CD4-positive, alpha-beta memory T cell (primary cell): ENCODE data around the gene TRIM72. TPM values are rescaled to one million over a fixed set of nuclear protein-coding genes. Genes with fewer than 3 reads are reported as not detected.
A peak's percentile ranks its signal among the peaks of the same experiment; 100 is the strongest.

Source experiments
- CTCF ChIA-PET: fragments of 350-600 bp; sonication (Branson Sonifier 250); formaldehyde crosslinking; loops from one replicate; lab custom pipeline; 2021; ENCODE audit warnings: inconsistent platforms; ENCODE audit not compliant: partially characterized antibody; lab: Charles Lee
- POLR2A ChIA-PET: fragments of 350-600 bp; sonication (Branson Sonifier 250); formaldehyde crosslinking; loops from one replicate; lab custom pipeline; 2021; ENCODE audit not compliant: partially characterized antibody; lab: Charles Lee
- DNase-seq, 5 donors: peaks; one replicate each; pipeline versions ENCODE4 v3.0.0 to v3.0.0-alpha.2; 2020 to 2022; ENCODE audit warnings: mixed read lengths in 1 of 5
- H3K27ac ChIP-seq: one replicate; pipeline ENCODE4 v1.7.0; 2013; ENCODE audit warnings: low read depth, low read length
- H3K27me3 ChIP-seq: 2 replicates; pipeline ENCODE4 v1.7.0; 2013; ENCODE audit warnings: mild to moderate bottlenecking, low read length, moderate library complexity; ENCODE audit not compliant: insufficient read depth
- H3K36me3 ChIP-seq: 2 replicates; pipeline ENCODE4 v1.7.0; 2013; ENCODE audit warnings: mild to moderate bottlenecking, low read length, moderate library complexity; ENCODE audit not compliant: insufficient read depth
- H3K4me1 ChIP-seq: 2 replicates; pipeline ENCODE4 v1.7.0; 2013; ENCODE audit warnings: mild to moderate bottlenecking, low read length, moderate library complexity; ENCODE audit not compliant: insufficient read depth
- H3K4me3 ChIP-seq, 2 donors: one replicate each; pipeline ENCODE4 v1.7.0; 2013; ENCODE audit warnings: low read length in 2 of 2, mild to moderate bottlenecking in 1 of 2
- H3K9me3 ChIP-seq, 2 donors: one replicate each; pipeline ENCODE4 v1.7.0; 2013; ENCODE audit warnings: low read length in 2 of 2, control low read depth in 1 of 2; ENCODE audit not compliant: control insufficient read depth in 1 of 2
- H3K27ac Mint-ChIP-seq, 7 donors: one replicate each; pipeline ENCODE4 v1.8.0; 2020 to 2021; ENCODE audit warnings: mixed read lengths in 7 of 7, mild to moderate bottlenecking in 6 of 7, inconsistent platforms in 3 of 7, moderate library complexity in 3 of 7
- H3K27me3 Mint-ChIP-seq, 2 donors: one replicate each; pipeline ENCODE4 v1.8.0; 2020 to 2021; ENCODE audit warnings: mixed read lengths in 2 of 2
- H3K36me3 Mint-ChIP-seq, 2 donors: one replicate each; pipeline ENCODE4 v1.8.0; 2020 to 2021; ENCODE audit warnings: mixed read lengths in 2 of 2, inconsistent platforms in 1 of 2, mild to moderate bottlenecking in 1 of 2
- H3K4me1 Mint-ChIP-seq, 4 donors: one replicate each; pipeline ENCODE4 v1.8.0; 2020 to 2021; ENCODE audit warnings: mixed read lengths in 4 of 4, mild to moderate bottlenecking in 1 of 4
- H3K4me3 Mint-ChIP-seq, 8 donors: one replicate each; pipeline ENCODE4 v1.8.0; 2020 to 2021; ENCODE audit warnings: mixed read lengths in 8 of 8, mild to moderate bottlenecking in 7 of 8, moderate library complexity in 6 of 8, inconsistent platforms in 3 of 8
- H3K9me3 Mint-ChIP-seq, 8 donors: one replicate each; pipeline ENCODE4 v1.8.0; 2020 to 2021; ENCODE audit warnings: mixed read lengths in 8 of 8, mild to moderate bottlenecking in 5 of 8, inconsistent platforms in 3 of 8, moderate library complexity in 1 of 8
- intact Hi-C: fragments of 100-400 bp; cut with micrococcal nuclease; formaldehyde crosslinking; loops from one replicate; pipeline ENCODE4 v1.15.1; 2023
- polyA plus RNA-seq, 2 donors: library from polyadenylated mRNA; unstranded; fragments of 300-500 nt; fragmentation: Illumina TruSeq; gene quantifications; one replicate each; pipeline ENCODE4 v1.2.3, GENCODE V29; 2021
- total RNA-seq, 2 experiments: library from RNA; stranded (reverse); gene quantifications; one replicate each; pipeline ENCODE4 v1.2.3, GENCODE V29; 2021

TRIM72 gene
- total and polyA plus RNA-seq, 4 experiments from 2014 or later, result not detected

- H3K27ac Mint-ChIP-seq, result no peak overlapping the region
- no peaks in the 10 kb centered on the region for H3K36me3 Mint-ChIP-seq
- peaks cover 0 to 2% (median 0%) of the 10 kb centered on the region in 8 donors for H3K9me3 Mint-ChIP-seq
- intact Hi-C loops, result no loop called here
- ChIA-PET POLR2A (interaction anchor here (1.1 to 3.7 kb wide), 2 partner anchors 13 to 73 kb away, joined by 4 to 31 read pairs; partner anchors contain the start of gene PYCARD), CTCF (no interaction called here)
- peaks cover 16 to 22% (median 18%) of the 10 kb centered on the region in 4 donors for H3K4me1 Mint-ChIP-seq
- peak overlapping the region; percentile 57 to 80 (median 68) for H3K4me3 Mint-ChIP-seq
- peaks cover 27 to 32% of the 10 kb centered on the region in 2 donors for H3K27me3 Mint-ChIP-seq
- no peak overlapping the region for H3K4me3 ChIP-seq
- no peaks in the 10 kb centered on the region for H3K36me3 ChIP-seq
- H3K9me3 ChIP-seq, result no peaks in the 10 kb centered on the region
- peaks cover 23% of the 10 kb centered on the region for H3K4me1 ChIP-seq
- H3K27me3 ChIP-seq, result peaks cover 26% of the 10 kb centered on the region
- peak in 1 of 5 donors; percentile 18 for DNase-seq
- H3K27ac ChIP-seq, result no peak overlapping the region
These were observed 878 bp downstream of the TRIM72 start for GRCh38 chr16:31214708-31215286.

- Histone ChIP-seq H3K4me3 (peak overlapping the region in 1 of 2 donors; percentile 38), H3K9me3 (no peaks in the 10 kb centered on the region), H3K36me3 (no peaks in the 10 kb centered on the region), H3K27me3 (peaks cover 26% of the 10 kb centered on the region), H3K27ac (no peak overlapping the region), H3K4me1 (peaks cover 23% of the 10 kb centered on the region)
- Mint-ChIP-seq H3K4me1 (peaks cover 16 to 22% (median 18%) of the 10 kb centered on the region in 4 donors), H3K27me3 (peaks cover 27 to 32% of the 10 kb centered on the region in 2 donors), H3K4me3 (peak overlapping the region; percentile 71 to 95 (median 82)), H3K36me3 (no peaks in the 10 kb centered on the region), H3K9me3 (peaks cover 0 to 2% (median 0%) of the 10 kb centered on the region in 8 donors), H3K27ac (peak overlapping the region in 1 of 7 donors; percentile 65)
- ChIA-PET POLR2A (interaction anchor here (1.1 to 3.7 kb wide), 3 partner anchors 9 to 74 kb away, joined by 4 to 31 read pairs (median 4); partner anchors contain the start of gene PYCARD), CTCF (interaction anchor here (0.6 kb wide), 1 partner anchor 130 kb away, joined by 3 read pairs; no protein-coding TSS in a partner anchor)
- intact Hi-C loops, result no loop called here
- peak in 2 of 5 donors; percentile 14 to 58 for DNase-seq
These were observed 1.6 kb downstream of the TRIM72 start for GRCh38 chr16:31215287-31216162.

GRCh38 chr16:31216422-31217135 is 2.7 kb downstream of the TRIM72 start, which contains the start of gene PYDC1:
TSS of gene PYDC1 (minus strand) at chr16:31217135. CDS start at chr16:31217028, 107 bp downstream.
- H3K4me3 ChIP-seq, result peak within 1 kb of the TSS; percentile 11 to 28
- H3K4me1 Mint-ChIP-seq, result peaks cover 14 to 22% (median 18%) of the 10 kb centered on the region in 4 donors
- H3K27me3 Mint-ChIP-seq, result peaks cover 35 to 42% of the 10 kb centered on the region in 2 donors
- H3K36me3 ChIP-seq, result no peaks in the 10 kb centered on the region
- H3K4me1 ChIP-seq, result peaks cover 23% of the 10 kb centered on the region
- H3K9me3 Mint-ChIP-seq, result peaks cover 0 to 2% (median 0%) of the 10 kb centered on the region in 8 donors
- H3K36me3 Mint-ChIP-seq, result no peaks in the 10 kb centered on the region
- no peak within 1 kb of the TSS for H3K27ac ChIP-seq
- intact Hi-C loops, result no loop called here
- ChIA-PET POLR2A (interaction anchor here (1.4 to 3.7 kb wide), 3 partner anchors 10 to 37 kb away, joined by 4 to 31 read pairs (median 6); partner anchors contain the start of genes FUS and PYCARD), CTCF (interaction anchor here (0.6 kb wide), 1 partner anchor 129 kb away, joined by 3 read pairs; no protein-coding TSS in a partner anchor)
- peak in 1 of 5 donors; percentile 16 for DNase-seq
- H3K4me3 Mint-ChIP-seq, result peak within 1 kb of the TSS; percentile 71 to 95 (median 82)
- peaks cover 26% of the 10 kb centered on the region for H3K27me3 ChIP-seq
- peak within 1 kb of the TSS in 1 of 7 donors; percentile 65 for H3K27ac Mint-ChIP-seq
- no peaks in the 10 kb centered on the region for H3K9me3 ChIP-seq

GRCh38 chr16:31217136-31217530 is 3.2 kb downstream of the TRIM72 start:
- Histone ChIP-seq H3K4me3 (peak overlapping the region; percentile 11 to 28), H3K27ac (no peak overlapping the region), H3K4me1 (peaks cover 23% of the 10 kb centered on the region), H3K9me3 (no peaks in the 10 kb centered on the region), H3K27me3 (peaks cover 26% of the 10 kb centered on the region), H3K36me3 (no peaks in the 10 kb centered on the region)
- no peak for DNase-seq
- H3K27me3 Mint-ChIP-seq, result peaks cover 32 to 44% of the 10 kb centered on the region in 2 donors
- H3K36me3 Mint-ChIP-seq, result no peaks in the 10 kb centered on the region
- no peak overlapping the region for H3K27ac Mint-ChIP-seq
- H3K4me3 Mint-ChIP-seq, result peak overlapping the region; percentile 45 to 81 (median 74)
- CTCF ChIA-PET, result no interaction called here
- intact Hi-C loops, result no loop called here
- POLR2A ChIA-PET, result interaction anchor here (1.4 to 3.7 kb wide), 2 partner anchors 15 to 37 kb away, joined by 6 to 31 read pairs; partner anchors contain the start of genes FUS and PYCARD
- peaks cover 10 to 22% (median 14%) of the 10 kb centered on the region in 4 donors for H3K4me1 Mint-ChIP-seq
- peaks cover 0 to 2% (median 0%) of the 10 kb centered on the region in 8 donors for H3K9me3 Mint-ChIP-seq

- Mint-ChIP-seq H3K9me3 (peaks cover 0 to 2% (median 0%) of the 10 kb centered on the region in 8 donors), H3K4me1 (peaks cover 10 to 18% (median 14%) of the 10 kb centered on the region in 4 donors), H3K27ac (no peak overlapping the region), H3K27me3 (peaks cover 29 to 38% of the 10 kb centered on the region in 2 donors), H3K36me3 (no peaks in the 10 kb centered on the region), H3K4me3 (no peak overlapping the region)
- H3K27ac ChIP-seq, result no peak overlapping the region
- no peaks in the 10 kb centered on the region for H3K9me3 ChIP-seq
- H3K36me3 ChIP-seq, result no peaks in the 10 kb centered on the region
- intact Hi-C loops, result no loop called here
- no peak overlapping the region for H3K4me3 ChIP-seq
- H3K27me3 ChIP-seq, result peaks cover 26% of the 10 kb centered on the region
- POLR2A ChIA-PET, result no interaction called here
- no peak for DNase-seq
- H3K4me1 ChIP-seq, result peaks cover 23% of the 10 kb centered on the region
- CTCF ChIA-PET, result no interaction called here
These were observed 5.3 kb downstream of the TRIM72 start for GRCh38 chr16:31219154-31219741.

- H3K4me1 ChIP-seq, result peaks cover 7% of the 10 kb centered on the region
- H3K27me3 Mint-ChIP-seq, result peaks cover 19 to 27% of the 10 kb centered on the region in 2 donors
- intact Hi-C loops, result no loop called here
- CTCF ChIA-PET, result no interaction called here
- peaks cover 13% of the 10 kb centered on the region for H3K27me3 ChIP-seq
- peaks cover 3 to 6% (median 4%) of the 10 kb centered on the region in 4 donors for H3K4me1 Mint-ChIP-seq
- no peaks in the 10 kb centered on the region for H3K9me3 Mint-ChIP-seq
- H3K36me3 ChIP-seq, result no peaks in the 10 kb centered on the region
- DNase-seq, result no peak
- H3K4me3 ChIP-seq, result no peak overlapping the region
- no peaks in the 10 kb centered on the region for H3K9me3 ChIP-seq
- no peak overlapping the region for H3K27ac ChIP-seq
- POLR2A ChIA-PET, result no interaction called here
- H3K36me3 Mint-ChIP-seq, result no peaks in the 10 kb centered on the region
- H3K27ac Mint-ChIP-seq, result no peak overlapping the region
- no peak overlapping the region for H3K4me3 Mint-ChIP-seq
These were observed 7.6 kb downstream of the TRIM72 start for GRCh38 chr16:31221357-31222160.
